GM12878 (cell line): ENCODE data around the gene KLF3. TPM values are rescaled to one million over a fixed set of nuclear protein-coding genes. Genes with fewer than 3 reads are reported as not detected.

Experiments
- polyA plus RNA-seq, 11 experiments: library from polyadenylated mRNA; depleted of rRNA in 4 of 11; unstranded in 6 of 11; stranded (reverse) in 5 of 11; fragments of >200 nt; fragmentation: Nextera tagmentation in 4 of 11; fragmentation: Illumina TruSeq in 1 of 11; extraction: Ambion mirVana in 4 of 11; extraction: Trizol in 1 of 11; gene quantifications; 1 replicate in 1 of 11; 2 replicates in 10 of 11; pipeline versions ENCODE4 v1.2.1 to v1.2.3, GENCODE V29; 2011 to 2016; ENCODE audit warnings: inconsistent platforms in 2 of 11, missing spikeins in 2 of 11, low read depth in 1 of 11
- total RNA-seq, 4 experiments: library from RNA; depleted of rRNA in 3 of 4; stranded (reverse); fragments of >200 nt in 3 of 4; fragmentation: Illumina TruSeq in 1 of 4; extraction: Trizol in 1 of 4; gene quantifications; 2 replicates each; pipeline versions ENCODE4 v1.2.1 to v1.2.3, GENCODE V29; 2013 to 2021

The KLF3 gene
- total and polyA plus RNA-seq, 10 of the 15 experiments (the other 5 are each of a cell fraction or from before 2014, with no cell fraction given): 1.4 to 5.8 (median 2.1) TPM

Other genes with a start within 250 kb of the KLF3 start
- gene TLR10, start 118.8 kb downstream of the KLF3 start, total RNA-seq (2014; rRNA removed): 82.7 and 109 TPM in 2 replicates
- gene TLR10, start 118.8 kb downstream of the KLF3 start, total RNA-seq (2014; rRNA removed; fragmentation: Illumina TruSeq; extraction: Trizol): 107 and 109 TPM in 2 replicates
- 50.4 and 52.8 TPM in 2 replicates for gene TLR10, start 118.8 kb downstream of the KLF3 start, total RNA-seq (2021)
- 149 and 243 TPM in 2 replicates for gene TLR10, start 118.8 kb downstream of the KLF3 start, polyA plus RNA-seq (2011; rRNA removed)
- gene TLR10, start 118.8 kb downstream of the KLF3 start, polyA plus RNA-seq (2014; fragmentation: Illumina TruSeq; extraction: Trizol): 118 and 166 TPM in 2 replicates
- 10 to 100 TPM; 31.5 to 41.8 TPM for gene TLR10, start 118.8 kb downstream of the KLF3 start, polyA plus RNA-seq (2014; fragmentation: Nextera tagmentation; extraction: Ambion mirVana)
- gene TLR10, start 118.8 kb downstream of the KLF3 start, polyA plus RNA-seq (2014; rRNA removed): 65.8 and 79.3 TPM in 2 replicates
- 10 to 100 TPM; 45.9 to 47.1 TPM for gene TLR10, start 118.8 kb downstream of the KLF3 start, polyA plus RNA-seq (2016; fragmentation: Nextera tagmentation; extraction: Ambion mirVana)
- 33.7 and 41.4 TPM in 2 replicates for gene TLR1, start 140.6 kb downstream of the KLF3 start, total RNA-seq (2014; rRNA removed)
- gene TLR1, start 140.6 kb downstream of the KLF3 start, total RNA-seq (2014; rRNA removed; fragmentation: Illumina TruSeq; extraction: Trizol): 33.9 and 35.1 TPM in 2 replicates
- gene TLR1, start 140.6 kb downstream of the KLF3 start, total RNA-seq (2021): 22.4 and 22.9 TPM in 2 replicates
- gene TLR1, start 140.6 kb downstream of the KLF3 start, polyA plus RNA-seq (2011; rRNA removed): 57.1 and 86.9 TPM in 2 replicates
- 35.0 and 46.6 TPM in 2 replicates for gene TLR1, start 140.6 kb downstream of the KLF3 start, polyA plus RNA-seq (2014; fragmentation: Illumina TruSeq; extraction: Trizol)
- gene TLR1, start 140.6 kb downstream of the KLF3 start, polyA plus RNA-seq (2014; fragmentation: Nextera tagmentation; extraction: Ambion mirVana): 1 to 10 TPM; 9.3 to 9.5 TPM
- 13.0 and 16.5 TPM in 2 replicates for gene TLR1, start 140.6 kb downstream of the KLF3 start, polyA plus RNA-seq (2014; rRNA removed)
- 10 to 100 TPM; 17.1 to 17.9 TPM for gene TLR1, start 140.6 kb downstream of the KLF3 start, polyA plus RNA-seq (2016; fragmentation: Nextera tagmentation; extraction: Ambion mirVana)
- gene TLR6, start 192.6 kb downstream of the KLF3 start, total RNA-seq (2014; rRNA removed): 15.4 and 18.1 TPM in 2 replicates
- gene TLR6, start 192.6 kb downstream of the KLF3 start, total RNA-seq (2014; rRNA removed; fragmentation: Illumina TruSeq; extraction: Trizol): 18.0 and 18.1 TPM in 2 replicates
- 19.1 and 22.4 TPM in 2 replicates for gene TLR6, start 192.6 kb downstream of the KLF3 start, total RNA-seq (2021)
- gene TLR6, start 192.6 kb downstream of the KLF3 start, polyA plus RNA-seq (2011; rRNA removed): 49.4 and 72.4 TPM in 2 replicates
- 15.9 and 22.4 TPM in 2 replicates for gene TLR6, start 192.6 kb downstream of the KLF3 start, polyA plus RNA-seq (2014; fragmentation: Illumina TruSeq; extraction: Trizol)
- 1 to 10 TPM; 1.1 to 1.5 TPM for gene TLR6, start 192.6 kb downstream of the KLF3 start, polyA plus RNA-seq (2014; fragmentation: Nextera tagmentation; extraction: Ambion mirVana)
- gene TLR6, start 192.6 kb downstream of the KLF3 start, polyA plus RNA-seq (2014; rRNA removed): 8.3 and 9.6 TPM in 2 replicates
- 1 to 10 TPM; 2.3 to 2.9 TPM for gene TLR6, start 192.6 kb downstream of the KLF3 start, polyA plus RNA-seq (2016; fragmentation: Nextera tagmentation; extraction: Ambion mirVana)
- 4.0 and 4.1 TPM in 2 replicates for gene FAM114A1, start 203.6 kb downstream of the KLF3 start, total RNA-seq (2014; rRNA removed)
- gene FAM114A1, start 203.6 kb downstream of the KLF3 start, total RNA-seq (2014; rRNA removed; fragmentation: Illumina TruSeq; extraction: Trizol): 3.4 and 5.0 TPM in 2 replicates
- gene FAM114A1, start 203.6 kb downstream of the KLF3 start, total RNA-seq (2021): 5.0 and 5.4 TPM in 2 replicates
- gene FAM114A1, start 203.6 kb downstream of the KLF3 start, polyA plus RNA-seq (2011; rRNA removed): 3.4 and 4.0 TPM in 2 replicates
- gene FAM114A1, start 203.6 kb downstream of the KLF3 start, polyA plus RNA-seq (2014; fragmentation: Illumina TruSeq; extraction: Trizol): 4.6 and 6.0 TPM in 2 replicates
- 1 to 10 TPM; 1.3 to 1.9 TPM for gene FAM114A1, start 203.6 kb downstream of the KLF3 start, polyA plus RNA-seq (2014; fragmentation: Nextera tagmentation; extraction: Ambion mirVana)
- gene FAM114A1, start 203.6 kb downstream of the KLF3 start, polyA plus RNA-seq (2014; rRNA removed): 4.3 and 6.2 TPM in 2 replicates
- gene FAM114A1, start 203.6 kb downstream of the KLF3 start, polyA plus RNA-seq (2016; fragmentation: Nextera tagmentation; extraction: Ambion mirVana): 1 to 10 TPM; 2.5 to 3.8 TPM